Measurements from ENCODE around the gene ZNF747.

DNA sequence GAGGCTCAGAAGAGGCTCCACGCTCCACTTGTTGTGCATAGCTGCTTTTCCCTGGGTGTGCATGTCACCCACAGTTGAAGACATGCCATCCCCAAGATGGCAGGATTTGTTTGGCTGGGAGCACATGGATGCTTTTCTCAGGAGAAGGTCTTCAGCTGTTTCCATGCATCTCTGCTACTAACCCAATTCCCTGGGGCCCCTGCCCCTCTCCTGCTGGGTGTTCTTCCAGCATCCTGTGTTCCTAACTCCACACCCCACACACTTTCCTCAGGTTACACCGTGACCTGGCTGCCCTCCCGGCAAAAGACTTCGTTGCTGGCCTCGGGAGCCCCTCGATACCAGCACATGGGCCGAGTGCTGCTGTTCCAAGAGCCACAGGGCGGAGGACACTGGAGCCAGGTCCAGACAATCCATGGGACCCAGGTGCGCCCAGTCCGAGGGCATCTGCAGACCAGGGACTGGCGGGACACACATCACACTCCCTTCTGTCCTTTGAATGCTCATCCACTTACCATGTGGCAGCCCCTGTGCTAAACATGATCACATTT, 40.6 kb downstream of the ZNF747 start:
- no peak for TF ChIP-seq POLR2A (IDR thresholded peaks at IDR 0.05)
- TF ChIP-seq CTCF (IDR thresholded peaks at IDR 0.05) = no peak
- TF ChIP-seq POLR2AphosphoS5 (IDR thresholded peaks at IDR 0.05) = no peak
